Neutrophil (primary cell): Measurements from ENCODE around the gene OR2AG1.

Source experiments
- H3K27ac ChIP-seq: fragments of 200-600 bp; sonication (generic); 2 replicates; pipeline ENCODE4 v1.5.1; 2016; ENCODE audit warnings: mild to moderate bottlenecking, moderate library complexity
- H3K27me3 ChIP-seq: fragments of 200-600 bp; sonication (generic); 2 replicates; pipeline ENCODE4 v1.6.0; 2016; ENCODE audit warnings: mild to moderate bottlenecking
- H3K36me3 ChIP-seq: fragments of 200-600 bp; sonication (generic); 2 replicates; pipeline ENCODE4 v1.5.1; 2017
- H3K4me1 ChIP-seq, 2 experiments: fragments of 200-600 bp in 1 of 2; sonication (generic) in 1 of 2; 1 replicate in 1 of 2; 2 replicates in 1 of 2; pipeline versions ENCODE4 v1.5.1 to v1.6.1; 2013 to 2016; ENCODE audit warnings: low read depth in 1 of 2, low read length in 1 of 2, mild to moderate bottlenecking in 1 of 2, moderate library complexity in 1 of 2; ENCODE audit not compliant: control insufficient read depth in 1 of 2, insufficient read depth in 1 of 2
- H3K4me3 ChIP-seq, 2 experiments: fragments of 200-600 bp in 1 of 2; sonication (generic) in 1 of 2; 1 replicate in 1 of 2; 2 replicates in 1 of 2; pipeline ENCODE4 v1.5.1; 2013 to 2016; ENCODE audit warnings: low read depth in 1 of 2, low read length in 1 of 2, mild to moderate bottlenecking in 1 of 2, moderate library complexity in 1 of 2
- H3K9me3 ChIP-seq: fragments of 200-600 bp; sonication (generic); 2 replicates; pipeline ENCODE4 v1.5.1; 2016
- TF ChIP-seq, protein P1 (sequence below): fragments of 200-600 bp; sonication (generic); IDR thresholded peaks from 2 replicates; pipeline ENCODE4 v1.5.1; 2016; ENCODE audit warnings: antibody characterized with exemption

The OR2AG1 gene

GRCh38 chr11:6818967-6819366 is 36.1 kb downstream of the OR2AG1 start:
- Histone ChIP-seq H3K27ac (no peak overlapping the region), H3K4me1 (no peaks in the 10 kb centered on the region), H3K36me3 (no peaks in the 10 kb centered on the region), H3K27me3 (peaks cover 3% of the 10 kb centered on the region), H3K9me3 (no peaks in the 10 kb centered on the region), H3K4me3 (no peak overlapping the region)
- TF ChIP-seq, protein P1, sequence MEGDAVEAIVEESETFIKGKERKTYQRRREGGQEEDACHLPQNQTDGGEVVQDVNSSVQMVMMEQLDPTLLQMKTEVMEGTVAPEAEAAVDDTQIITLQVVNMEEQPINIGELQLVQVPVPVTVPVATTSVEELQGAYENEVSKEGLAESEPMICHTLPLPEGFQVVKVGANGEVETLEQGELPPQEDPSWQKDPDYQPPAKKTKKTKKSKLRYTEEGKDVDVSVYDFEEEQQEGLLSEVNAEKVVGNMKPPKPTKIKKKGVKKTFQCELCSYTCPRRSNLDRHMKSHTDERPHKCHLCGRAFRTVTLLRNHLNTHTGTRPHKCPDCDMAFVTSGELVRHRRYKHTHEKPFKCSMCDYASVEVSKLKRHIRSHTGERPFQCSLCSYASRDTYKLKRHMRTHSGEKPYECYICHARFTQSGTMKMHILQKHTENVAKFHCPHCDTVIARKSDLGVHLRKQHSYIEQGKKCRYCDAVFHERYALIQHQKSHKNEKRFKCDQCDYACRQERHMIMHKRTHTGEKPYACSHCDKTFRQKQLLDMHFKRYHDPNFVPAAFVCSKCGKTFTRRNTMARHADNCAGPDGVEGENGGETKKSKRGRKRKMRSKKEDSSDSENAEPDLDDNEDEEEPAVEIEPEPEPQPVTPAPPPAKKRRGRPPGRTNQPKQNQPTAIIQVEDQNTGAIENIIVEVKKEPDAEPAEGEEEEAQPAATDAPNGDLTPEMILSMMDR = no peak

DNA sequence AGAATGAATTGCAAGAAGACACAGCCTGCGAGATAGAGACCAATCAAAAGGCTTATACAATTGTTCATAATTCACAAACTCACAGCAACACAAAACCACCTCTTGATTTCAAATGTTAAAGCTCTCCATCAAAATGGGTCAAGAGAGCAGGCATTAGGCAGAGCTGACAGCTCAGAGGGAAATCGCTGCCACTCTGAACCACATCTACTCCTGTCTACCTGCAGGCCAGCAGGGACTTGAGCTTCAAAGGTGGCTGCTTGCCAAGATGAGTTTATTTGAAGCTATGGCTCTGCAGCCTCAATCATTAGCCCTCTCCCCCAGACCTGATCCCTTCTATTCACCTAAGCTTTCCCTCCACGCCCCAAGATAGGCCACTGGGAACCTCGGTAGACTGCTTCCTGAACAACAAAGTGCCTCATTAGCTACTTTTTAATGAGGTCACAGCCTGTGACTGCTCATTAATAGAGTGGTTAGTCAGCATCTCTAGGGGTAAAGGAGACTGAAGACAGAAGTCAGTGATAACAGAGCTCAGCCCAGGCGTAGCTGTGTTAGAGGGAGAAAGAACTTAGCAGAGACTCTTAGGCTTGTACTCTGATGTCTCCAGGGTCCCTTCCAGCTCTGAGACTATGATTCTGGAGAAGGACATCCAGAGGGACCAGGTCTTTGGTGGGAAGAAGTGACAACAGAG is 41.5 kb downstream of the OR2AG1 start:
- Histone ChIP-seq H3K9me3 (no peaks in the 10 kb centered on the region), H3K36me3 (no peaks in the 10 kb centered on the region), H3K27ac (no peak overlapping the region), H3K4me3 (no peak overlapping the region), H3K4me1 (no peaks in the 10 kb centered on the region), H3K27me3 (peaks cover 3% of the 10 kb centered on the region)
- TF ChIP-seq, protein P1 = no peak

GRCh38 chr11:6825231-6825744 is 42.5 kb downstream of the OR2AG1 start:
- H3K4me1 ChIP-seq = no peaks in the 10 kb centered on the region
- TF ChIP-seq, protein P1 = no peak
- H3K36me3 ChIP-seq = no peaks in the 10 kb centered on the region
- H3K9me3 ChIP-seq = no peaks in the 10 kb centered on the region
- H3K27me3 ChIP-seq = peaks cover 3% of the 10 kb centered on the region
- no peak overlapping the region for H3K4me3 ChIP-seq
- no peak overlapping the region for H3K27ac ChIP-seq

- Histone ChIP-seq H3K27ac (no peak overlapping the region), H3K4me1 (no peaks in the 10 kb centered on the region), H3K27me3 (no peaks in the 10 kb centered on the region), H3K4me3 (no peak overlapping the region), H3K9me3 (no peaks in the 10 kb centered on the region), H3K36me3 (no peaks in the 10 kb centered on the region)
- TF ChIP-seq, protein P1 = no peak
Observed at GRCh38 chr11:6828103-6828502, 45.3 kb downstream of the OR2AG1 start.

GRCh38 chr11:6833356-6833755 is 50.5 kb downstream of the OR2AG1 start:
- Histone ChIP-seq H3K4me1 (no peaks in the 10 kb centered on the region), H3K9me3 (no peaks in the 10 kb centered on the region), H3K36me3 (no peaks in the 10 kb centered on the region), H3K27ac (no peak overlapping the region), H3K4me3 (no peak overlapping the region), H3K27me3 (no peaks in the 10 kb centered on the region)
- TF ChIP-seq, protein P1 = no peak
